ENCODE results near the gene ARHGAP25.

The ARHGAP25 gene

DNA sequence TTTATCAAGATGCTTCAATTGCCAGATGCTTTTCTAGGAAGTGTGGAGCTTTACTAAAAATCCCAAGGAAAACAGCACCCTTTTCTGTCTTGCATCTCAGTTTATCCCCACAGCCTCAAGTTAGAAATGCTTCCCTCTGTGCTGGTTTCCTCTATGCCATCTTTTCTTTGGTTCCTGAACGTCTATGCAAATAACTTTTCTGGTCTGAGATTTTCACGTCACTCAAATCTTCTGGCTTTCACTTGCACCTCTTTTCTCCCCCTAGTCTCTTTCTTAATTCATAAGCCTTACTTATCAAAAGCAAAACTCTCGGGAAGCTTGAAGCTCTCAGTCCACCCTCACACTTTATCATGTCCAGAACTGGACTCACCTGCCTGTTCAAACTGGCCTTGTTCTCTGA, 33.9 kb downstream of the ARHGAP25 start:
- no peak for DNase-seq

DNA sequence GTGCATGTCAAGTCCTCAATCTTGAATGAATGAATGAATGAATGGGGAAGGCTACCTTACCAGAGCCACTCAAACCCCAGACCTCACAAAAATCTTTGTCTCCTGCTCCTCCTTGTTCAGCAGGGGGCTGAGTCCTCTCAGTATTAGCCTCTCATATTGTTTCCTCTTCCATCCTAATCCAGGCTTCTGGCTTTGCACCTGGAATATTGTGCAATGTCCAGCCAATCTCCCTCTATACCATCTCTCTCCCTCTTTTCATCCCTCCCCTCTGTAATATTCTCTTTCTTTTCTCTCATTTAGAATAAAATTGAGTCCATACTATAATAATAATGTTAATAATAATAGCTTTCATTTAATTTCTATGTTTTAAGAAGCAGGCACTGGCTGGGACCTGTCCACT, 34.3 kb downstream of the ARHGAP25 start:
- no peak for DNase-seq

DNA sequence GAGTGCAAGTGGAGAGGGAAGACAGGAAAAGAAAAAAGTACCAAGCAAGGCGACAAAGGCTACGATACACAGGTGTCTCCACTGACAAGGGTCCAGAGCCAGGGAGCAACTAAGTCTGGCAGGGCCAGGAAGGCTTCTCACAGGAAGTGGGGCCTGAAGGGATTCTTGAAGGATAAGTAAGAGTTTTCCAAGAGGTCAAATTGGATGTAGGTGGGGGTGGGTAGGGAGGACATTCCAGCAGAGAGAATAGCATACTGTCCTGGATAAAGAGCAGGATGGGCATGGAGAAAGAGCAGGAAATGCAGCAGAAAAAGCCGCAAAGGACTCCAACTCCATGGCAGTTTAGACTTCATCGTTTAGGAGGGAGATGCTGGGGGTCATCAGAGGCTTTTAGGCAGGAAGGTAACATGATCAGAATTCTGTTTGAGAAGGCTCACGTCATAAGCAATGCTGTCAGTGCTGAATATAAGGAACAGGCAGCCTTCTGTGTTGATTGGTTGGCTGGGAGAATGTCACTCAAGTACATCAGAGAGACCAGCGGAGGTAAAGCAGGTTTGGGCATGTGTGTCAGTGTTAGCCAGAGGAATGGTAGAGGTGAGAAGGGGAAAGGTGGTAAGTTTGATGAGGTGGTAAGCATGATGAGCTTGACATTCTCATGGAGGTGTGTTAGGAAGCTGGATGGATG, 35.1 kb downstream of the ARHGAP25 start:
- DNase-seq: no peak

DNA sequence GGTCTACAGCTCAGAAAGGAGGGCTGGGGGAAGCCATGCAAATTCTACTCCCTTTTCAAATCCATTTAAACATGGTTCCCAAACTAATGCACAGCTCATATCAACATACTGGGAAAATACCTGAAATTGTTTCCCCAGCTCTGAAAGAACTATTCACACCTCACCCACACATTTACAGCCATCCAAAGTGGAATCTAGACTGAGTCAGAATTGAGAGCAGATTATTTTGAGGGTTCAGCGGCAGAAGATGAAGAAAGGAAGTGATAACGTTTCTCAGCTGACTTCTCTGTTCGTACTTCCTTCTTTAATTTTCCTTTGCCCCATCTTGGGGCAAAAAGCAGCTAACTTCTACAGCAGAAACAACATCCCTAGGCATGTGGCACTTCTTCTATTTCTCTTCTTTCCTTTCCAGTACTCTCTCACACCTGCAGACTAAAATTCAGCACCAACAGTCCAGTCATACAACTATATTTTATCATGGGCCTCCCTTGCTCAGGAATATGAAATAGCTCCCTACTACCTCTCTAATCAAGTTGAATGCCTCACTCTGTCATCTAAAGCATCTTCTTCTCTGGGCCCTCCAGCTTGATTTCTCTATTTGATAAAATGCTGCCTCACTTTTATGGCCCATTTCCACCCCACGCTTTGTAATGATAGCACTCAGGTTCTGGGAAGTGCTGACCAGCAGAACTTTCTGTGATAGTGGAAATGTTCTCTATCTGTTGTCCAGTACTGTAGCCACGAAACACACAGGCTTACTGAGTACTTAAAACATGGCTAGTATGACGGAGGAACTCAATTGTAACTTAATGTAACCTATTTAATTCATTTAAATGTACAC, 35.9 kb downstream of the ARHGAP25 start:
- DNase-seq: no peak

DNA sequence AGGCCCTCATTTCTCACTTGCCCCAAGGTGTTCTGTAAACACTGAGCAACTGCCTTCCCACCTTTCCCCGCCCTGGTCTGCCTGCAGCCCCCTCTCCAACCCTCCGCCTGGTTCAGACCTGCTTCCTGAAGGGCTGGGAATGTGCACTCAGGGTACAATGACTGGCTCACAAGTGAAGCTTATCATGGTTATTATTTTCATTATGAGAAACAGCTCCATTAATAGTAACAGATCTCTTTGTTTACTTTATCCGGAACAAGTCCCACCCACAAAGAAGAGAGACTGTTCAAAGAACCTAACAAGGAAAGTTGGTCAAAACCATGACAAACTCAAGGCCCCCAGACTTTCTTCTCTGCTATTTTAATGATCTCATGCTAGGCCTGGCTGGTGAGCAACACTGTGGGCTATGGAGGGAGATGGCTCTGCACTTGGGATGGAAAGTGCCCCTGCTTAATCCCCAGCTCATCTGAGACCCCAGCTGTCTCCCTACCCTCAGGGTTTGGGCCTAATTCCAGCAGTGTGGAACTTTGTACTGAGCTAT, 36.7 kb downstream of the ARHGAP25 start:
- peak; percentile 2 for DNase-seq

DNA sequence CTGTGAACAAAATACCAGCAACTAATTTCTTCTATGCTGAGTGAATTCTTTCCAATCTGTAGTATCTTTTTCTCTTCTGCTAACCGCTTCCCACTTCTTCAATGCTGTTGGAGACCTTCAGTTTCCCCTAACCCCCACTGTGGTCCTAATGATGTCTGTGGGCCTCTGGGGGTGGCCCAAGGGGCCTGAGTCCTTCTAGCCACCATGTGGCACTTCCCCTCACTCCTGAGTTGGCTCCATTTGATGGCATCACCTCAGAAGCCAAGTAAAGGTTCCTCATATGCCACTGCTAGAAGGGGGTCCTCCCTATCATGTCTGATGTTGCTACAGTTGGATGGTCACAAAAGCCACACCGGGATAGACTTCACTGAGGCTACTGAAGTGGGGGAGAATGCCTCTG, 37.5 kb downstream of the ARHGAP25 start:
- no peak for DNase-seq

DNA sequence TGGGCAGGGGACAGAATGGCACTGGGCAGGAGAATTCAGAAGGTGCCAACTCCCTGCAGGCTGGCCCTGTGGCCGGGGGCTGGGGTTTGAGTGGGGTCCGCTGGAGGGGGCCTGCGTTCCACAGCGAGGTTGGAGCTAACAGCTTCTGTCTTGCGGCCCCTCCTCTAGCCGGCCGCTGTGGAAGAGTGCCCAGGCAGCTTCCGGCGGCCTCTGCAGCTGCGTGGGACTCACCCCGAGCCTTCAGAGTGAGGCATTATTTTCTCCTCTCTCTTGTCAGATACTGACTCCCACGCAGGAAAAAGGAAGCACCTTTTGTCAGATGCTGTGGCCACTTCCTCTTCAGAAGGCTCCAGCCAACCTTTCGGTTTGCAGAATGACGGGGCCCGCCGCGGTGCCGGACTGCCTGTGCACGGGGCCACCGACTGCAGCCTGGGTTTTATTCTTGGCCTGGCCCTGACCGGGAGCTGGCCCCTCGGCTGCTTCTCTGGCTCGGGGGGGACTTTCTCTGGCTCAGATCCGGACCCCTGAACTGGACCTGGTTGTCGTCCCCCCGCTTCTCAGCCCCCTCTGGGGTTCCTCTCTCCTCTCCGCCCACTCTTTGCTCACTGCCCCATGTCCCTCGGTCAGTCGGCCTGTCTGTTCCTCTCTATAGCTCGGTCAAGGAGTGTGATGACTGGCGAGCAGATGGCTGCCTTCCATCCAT, 40.1 kb downstream of the ARHGAP25 start:
- DNase-seq: peak; percentile 6

DNA sequence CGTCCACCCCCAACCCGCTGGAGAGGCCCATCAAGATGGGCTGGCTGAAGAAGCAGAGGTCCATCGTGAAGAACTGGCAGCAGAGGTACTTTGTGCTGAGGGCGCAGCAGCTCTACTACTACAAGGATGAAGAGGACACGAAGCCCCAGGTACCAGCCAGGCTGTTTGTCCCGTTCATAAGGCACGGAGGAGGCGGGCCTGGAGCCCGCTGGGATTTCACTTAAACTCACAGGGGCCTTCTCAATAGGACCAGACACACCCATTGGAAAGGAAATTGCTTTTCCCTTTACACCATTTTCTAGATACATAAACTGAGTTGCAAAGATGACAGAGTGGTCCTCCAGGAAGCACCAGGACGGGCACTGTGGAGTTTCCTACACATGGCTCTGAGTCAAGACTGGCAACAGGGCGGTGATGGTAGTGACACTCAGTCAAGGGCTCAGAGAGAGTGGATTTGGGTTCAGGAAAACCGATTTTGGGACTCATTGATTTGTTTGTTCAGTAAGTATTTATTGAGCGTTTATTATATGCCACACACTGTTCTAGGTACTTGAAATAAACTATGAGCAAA, 40.7 kb downstream of the ARHGAP25 start:
- no peak for DNase-seq

DNA sequence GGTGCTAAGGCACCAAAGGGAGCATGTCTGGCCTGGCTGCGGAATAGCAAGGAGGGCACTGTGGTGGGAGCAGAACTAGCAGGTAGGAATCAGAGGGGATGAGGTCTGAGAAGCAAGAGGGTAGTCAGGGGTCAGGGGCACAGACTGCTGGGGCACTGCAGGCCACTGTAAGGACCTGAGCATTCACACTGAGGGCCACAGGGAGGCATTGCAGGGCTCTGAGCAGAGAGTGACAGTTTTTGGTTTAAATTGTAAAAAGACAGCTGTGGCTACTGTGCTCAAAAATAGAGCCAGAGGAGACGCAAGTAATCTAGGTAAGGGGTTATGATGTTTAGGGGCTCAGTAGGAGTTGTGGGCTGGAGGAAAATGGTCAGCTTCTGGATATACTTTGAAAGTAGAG, 41.5 kb downstream of the ARHGAP25 start:
- no peak for DNase-seq

DNA sequence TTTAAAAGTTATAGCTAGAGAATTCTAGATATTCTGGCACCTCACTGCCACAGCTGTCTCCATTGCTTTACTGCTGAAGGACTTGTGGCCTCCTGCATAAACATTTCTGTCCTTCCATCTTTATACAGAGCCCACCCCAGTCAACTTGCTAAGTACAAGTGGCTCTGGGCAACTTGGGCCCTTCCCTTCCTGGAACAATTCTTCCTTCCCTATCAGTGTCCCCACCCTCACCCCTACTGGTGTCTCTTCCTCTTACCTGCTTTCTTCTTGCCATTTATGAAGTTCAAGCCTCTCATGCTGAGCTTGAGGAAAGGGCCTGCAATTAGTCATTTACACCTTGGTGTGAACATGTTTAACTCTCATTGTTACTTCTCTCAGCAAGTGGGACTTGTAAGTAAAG, 45.0 kb downstream of the ARHGAP25 start:
- no peak for DNase-seq

DNA sequence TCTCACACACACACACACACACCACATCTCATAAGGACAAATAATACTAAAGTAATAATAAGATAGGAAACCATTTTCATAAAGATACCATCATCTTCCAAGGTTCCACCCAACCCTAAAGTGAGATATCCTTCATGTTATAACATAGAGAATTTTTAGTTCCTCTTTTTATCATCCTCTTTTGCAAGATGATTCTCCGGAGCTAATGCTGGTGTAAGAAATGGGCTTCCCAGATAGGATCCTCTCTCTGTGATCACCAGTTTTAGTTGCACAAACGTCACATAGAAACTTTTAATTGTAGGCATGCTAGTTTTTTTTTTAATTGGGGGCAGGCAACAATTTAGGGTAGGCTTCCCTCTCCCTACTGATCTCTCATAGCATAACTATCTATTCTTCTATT, 49.6 kb downstream of the ARHGAP25 start:
- no peak for DNase-seq

DNA sequence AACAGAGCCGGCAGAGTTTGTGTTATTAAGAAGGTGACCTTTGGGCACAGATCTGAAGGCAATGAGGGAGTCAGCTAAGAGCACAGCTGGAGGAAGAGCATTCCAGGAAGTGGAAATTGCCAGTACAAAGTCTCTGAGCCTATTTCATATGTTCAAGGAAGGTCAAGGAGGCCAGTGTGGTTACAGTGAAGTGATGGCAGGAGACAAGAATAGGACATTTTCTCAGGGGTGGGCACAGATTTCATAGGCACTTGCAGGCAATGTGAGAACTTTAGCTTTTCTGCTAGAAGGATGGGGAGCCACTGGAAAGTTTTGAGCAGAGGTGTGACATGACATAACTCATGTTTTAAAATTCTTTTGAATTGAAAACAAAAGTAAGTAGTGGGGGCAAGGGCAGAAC, 50.3 kb downstream of the ARHGAP25 start:
- no peak for DNase-seq

DNA sequence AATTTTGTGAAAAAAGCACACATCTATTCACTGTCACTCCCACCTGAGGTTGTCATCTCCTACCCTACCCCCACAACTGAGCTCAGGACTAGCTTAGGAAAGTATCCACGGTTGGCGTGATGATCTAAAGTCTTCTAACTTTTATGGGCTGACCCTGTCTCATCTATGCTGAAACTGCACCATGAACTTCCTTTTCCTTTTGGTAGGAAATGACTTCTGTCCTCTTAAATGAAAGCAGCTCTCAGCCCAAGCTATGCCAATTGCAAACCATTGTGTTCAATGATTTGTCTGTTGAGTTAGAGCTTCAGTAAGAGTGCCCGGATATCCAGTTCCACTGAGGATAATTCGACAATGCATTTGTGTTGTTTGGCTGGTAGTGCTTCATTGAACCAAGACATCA, 52.7 kb downstream of the ARHGAP25 start:
- DNase-seq: no peak

DNA sequence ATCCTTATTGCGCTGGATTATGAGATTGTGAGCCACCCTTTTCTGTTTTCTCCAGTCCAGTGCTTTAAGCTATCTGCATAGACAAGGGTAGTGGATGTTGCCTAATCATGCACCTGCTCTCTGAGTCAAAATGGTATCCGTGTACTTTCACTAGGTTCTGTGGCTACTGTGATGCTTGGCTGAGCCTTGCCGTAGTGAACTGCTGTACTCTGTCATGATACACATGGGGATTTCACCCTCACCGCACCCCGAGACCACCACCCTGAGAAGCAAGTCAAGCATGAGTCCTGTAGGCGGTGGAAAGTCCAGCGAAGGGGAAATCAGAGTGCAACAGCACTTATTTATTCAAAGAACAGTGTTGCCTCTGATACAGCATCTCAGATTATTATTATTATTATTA, 55.0 kb downstream of the ARHGAP25 start:
- DNase-seq: no peak

DNA sequence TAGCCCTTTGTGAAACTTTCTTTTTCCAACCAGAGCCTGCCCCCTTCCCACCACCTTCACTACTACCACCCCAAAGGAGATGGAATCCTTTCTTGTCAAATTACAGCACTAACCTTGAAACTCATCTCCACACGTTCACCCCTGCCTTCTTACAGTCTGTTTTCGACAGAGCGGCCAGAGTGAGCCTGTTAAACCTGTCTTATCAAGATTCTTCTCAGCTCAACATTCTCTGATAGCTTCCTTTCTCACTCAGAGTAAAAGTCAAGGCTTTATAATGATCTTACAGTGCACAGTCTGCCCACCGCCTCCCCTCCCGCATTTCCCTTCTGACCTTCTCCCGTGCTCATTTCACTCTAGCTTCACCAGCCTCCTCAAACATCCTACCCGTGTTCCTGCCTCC, 56.0 kb downstream of the ARHGAP25 start:
- no peak for DNase-seq

DNA sequence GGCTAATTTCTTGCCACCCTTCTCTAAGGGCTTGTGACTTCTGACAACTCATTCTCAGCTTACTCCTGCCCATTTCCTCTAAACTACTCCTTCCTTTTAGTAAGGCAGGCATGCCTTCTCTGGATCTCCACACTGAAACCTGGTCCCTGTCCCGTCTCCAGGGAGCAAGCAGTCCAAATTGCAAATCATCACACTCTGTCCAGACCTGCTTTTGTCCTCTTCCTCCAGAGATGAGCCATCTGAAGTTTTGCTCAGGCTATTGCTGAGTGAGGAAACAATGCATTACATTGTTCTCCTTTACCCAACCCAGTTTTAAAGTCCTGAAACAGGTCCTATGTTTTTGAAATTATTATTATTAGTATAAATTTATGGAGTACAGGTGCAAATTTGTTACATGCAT, 57.3 kb downstream of the ARHGAP25 start:
- no peak for DNase-seq

DNA sequence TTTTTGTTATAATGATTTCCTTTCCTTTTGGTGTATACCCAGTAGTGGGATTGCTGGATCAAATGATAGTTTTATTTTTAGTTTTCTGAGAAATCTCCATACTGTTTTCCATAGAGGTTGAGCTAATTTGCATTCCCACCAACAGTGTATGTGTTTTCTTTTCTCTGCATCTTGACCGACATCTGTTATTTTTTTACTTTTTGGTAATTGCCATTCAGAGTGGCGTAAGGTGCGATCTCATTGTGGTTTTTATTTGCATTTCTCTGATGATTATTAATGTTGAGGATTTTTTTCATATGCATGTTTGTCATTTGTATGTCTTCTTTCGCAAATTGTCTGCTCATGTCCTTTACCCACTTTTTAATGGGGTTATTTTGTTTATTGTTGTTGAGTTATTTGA, 58.1 kb downstream of the ARHGAP25 start:
- no peak for DNase-seq

DNA sequence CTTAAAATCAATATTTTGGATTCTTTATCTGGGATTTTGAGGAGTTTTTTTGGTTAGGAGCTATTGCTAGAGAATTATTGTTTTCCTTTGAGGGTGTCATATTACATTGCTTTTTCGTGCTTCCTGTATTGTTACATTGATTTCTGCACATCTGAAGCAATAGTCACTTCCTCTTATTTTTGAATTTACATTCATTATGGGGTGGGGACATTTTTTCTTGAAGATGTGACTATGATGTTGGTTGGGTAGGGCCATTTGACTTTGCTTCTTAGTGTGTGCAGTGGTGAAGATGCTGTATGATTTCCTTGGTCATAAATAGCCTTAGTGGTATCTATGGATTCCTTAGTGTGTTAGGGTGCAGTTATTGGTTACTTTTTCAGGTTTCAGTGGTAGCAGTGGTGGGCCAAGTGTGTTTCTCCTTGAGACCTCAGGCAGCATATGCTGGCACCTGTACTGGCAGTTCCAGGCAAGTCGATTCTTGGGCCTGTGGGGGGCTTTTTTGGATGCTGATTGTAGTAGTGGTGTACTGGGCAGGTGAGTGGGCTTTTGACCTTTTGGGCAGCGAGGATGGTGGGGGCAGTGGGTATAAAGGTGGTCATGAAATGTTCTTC, 61.8 kb downstream of the ARHGAP25 start:
- DNase-seq: no peak

DNA sequence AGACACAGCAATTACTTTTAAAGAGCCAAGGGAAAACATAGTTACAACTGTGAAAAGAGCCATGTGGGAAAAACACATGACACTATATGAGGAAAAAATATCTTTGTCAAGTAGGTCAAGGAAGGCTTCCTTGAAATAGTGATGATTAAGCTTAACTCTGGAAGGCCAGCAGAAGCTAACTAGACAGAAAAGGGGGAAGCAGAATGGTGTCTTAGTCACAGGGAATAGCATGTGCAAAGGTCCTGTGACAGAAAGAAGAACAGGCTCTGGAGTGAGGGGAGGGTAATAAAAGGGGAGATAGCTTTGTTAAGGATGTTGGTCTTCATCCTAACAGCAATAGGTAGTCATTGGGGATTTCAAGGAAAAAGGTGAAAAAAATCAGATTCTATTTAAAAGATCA, 64.0 kb downstream of the ARHGAP25 start:
- DNase-seq: no peak

DNA sequence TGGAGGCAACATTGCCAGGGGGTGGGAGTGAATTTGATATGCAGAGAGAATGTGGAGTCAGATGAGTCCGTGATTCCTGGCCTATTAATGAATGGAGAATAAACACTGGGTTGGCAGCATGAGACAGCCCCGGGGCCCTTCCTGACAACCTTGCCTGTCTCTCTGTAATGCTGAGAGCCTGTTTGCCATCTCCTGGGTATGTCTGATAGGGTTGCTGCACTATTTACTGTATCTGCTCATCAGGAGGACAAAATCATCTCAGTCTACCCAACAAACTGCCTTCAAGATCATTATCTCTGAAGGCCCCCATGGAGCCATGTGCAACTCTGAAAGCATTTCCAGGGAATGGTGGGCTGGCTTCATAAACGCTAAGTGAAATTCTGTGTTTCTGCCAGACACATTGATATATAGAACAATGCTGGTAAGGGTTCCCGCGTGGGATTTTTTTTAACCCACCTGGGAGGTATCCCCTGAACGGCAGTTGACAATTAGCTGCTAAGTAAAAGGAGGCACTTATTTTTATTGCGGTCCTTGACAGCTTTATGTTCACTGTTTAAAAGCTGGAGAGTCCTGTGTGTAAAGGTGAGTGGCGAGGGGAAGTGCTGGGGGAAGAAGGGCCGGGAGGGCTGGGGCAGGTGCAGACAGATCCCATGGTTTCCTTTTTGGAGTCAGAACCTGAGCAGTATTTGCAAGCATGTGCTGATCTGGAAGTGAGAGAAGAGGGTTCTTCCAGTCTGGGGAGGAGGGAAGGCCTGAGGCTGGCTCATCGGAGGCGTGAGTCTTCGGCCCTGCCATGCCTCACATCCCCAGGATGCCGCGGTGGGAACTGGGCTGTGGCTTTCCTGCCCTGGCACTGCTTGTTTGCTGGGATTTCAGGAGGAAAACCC, 64.8 kb downstream of the ARHGAP25 start:
- no peak for DNase-seq

DNA sequence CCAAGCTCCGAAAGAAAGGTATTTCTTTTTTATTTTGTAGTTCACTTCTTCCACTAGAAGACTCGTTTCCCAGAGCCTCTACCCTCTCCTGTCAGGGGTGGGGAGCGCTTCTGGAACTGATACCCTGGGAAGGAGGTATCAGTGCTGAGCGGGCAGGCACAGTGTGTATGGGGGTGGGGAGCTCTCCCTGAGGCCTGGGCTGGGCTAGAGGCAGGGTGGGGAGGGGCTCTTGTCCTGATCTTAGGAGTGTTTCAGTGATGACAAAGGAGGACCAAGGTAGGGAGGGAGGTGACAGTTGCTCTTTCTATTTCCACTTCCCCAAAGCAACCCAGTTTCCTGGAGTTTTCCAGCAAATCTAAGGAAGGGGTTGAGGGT, 65.4 kb downstream of the ARHGAP25 start:
- DNase-seq: no peak

DNA sequence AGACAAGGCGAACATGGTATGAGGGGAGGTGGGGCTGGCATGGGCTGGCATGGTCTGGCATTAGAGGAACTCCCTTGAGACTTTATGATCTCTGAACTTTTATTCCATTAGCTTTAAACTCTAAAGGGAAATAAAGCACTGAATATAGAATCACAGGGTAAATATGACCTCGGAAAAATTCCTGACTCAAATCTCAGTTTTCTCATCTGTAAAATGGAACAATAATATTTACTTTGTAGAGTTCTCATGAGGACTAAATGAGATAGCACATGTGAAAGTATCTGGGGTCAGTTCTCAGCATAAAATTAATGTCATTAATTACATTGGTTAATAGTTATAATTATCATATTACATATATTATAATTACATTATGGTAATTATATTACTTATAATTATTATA, 65.9 kb downstream of the ARHGAP25 start:
- no peak for DNase-seq

Measured in kidney glomerular epithelial cell (primary cell).